Posterior cingulate gyrus (tissue), 11 donors: ENCODE data around the gene DISC1.
"Not testable (repeated sequence)": the region's sequence is repeated elsewhere in the genome, so short reads cannot be mapped to it uniquely, and the experiment has no call there.

Experiments
- DNase-seq, 10 donors: peaks; one replicate each; pipeline versions ENCODE4 v3.0.0 to v3.0.0-alpha.2; 2020 to 2021; ENCODE audit warnings: mixed read lengths in 3 of 10
- intact Hi-C: fragments of 100-400 bp; cut with DNase I; formaldehyde crosslinking; loops from one replicate; pipeline ENCODE4 v1.15.1; 2023

The DISC1 gene

DNA sequence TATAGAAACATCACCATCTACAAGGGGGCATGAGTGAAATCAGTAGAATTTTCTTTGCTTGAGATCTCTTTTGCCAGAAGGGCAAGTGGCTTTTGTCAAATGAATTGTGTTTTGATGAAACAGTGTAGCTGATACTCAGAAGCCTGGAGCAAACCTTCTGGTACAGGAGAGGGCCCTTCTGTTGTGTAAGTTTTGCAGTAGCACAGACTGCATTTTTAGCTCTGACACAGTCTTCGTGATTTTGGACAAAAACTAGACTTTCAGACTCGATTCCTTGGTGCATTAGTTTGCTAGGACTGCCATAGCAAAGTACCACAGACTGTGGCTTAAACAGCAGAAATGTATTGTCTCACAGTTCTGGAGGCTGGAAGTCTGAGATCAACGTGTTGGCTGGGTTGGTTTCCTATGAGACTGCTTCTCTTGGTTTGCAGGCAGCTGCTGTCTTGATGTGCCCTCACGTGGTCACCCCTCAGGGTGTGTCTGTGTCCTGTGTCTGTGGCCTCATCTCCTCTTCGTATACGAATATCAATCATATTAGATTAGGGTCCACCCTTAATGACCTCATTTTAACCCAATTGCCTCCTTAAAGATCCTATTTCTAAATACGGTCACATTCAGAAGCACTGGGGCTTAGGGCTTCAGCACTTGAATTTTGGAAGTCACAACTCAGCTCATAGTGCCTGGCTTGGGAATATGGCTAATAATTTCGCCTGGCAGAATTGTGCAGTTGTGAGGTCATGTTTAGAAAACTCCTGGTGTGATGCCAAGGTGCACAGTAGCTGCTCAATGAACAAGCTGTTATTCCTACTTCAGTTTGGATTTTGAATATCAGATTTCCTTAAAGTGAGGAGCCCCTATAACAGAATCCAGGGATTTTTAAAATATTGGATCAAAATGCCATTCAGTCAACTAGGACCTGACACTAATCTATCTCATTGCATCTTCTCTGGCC is 21.2 kb upstream of the DISC1 start:
- intact Hi-C loops: no loop called here
- DNase-seq: no peak

DNA sequence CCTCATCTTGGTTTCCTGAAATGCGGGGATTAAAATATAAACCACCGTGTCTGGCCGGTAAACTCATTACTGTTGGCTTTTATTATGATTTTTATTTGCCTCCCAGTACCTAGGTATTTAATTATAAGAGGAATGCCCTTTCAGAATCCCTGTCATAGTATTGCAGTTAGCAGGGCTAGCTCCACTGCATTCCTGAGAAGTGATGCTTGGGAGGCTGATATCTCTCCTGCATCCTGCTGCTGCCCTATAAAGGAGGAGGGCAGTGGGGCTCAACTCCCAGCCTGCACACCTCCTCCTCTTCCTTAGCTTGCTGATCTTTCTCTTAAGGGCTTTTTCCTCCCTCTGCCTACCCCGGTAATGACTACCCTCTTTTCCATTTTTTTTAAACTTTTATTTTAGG is 19.9 kb upstream of the DISC1 start:
- intact Hi-C loops: no loop called here
- DNase-seq: no peak

DNA sequence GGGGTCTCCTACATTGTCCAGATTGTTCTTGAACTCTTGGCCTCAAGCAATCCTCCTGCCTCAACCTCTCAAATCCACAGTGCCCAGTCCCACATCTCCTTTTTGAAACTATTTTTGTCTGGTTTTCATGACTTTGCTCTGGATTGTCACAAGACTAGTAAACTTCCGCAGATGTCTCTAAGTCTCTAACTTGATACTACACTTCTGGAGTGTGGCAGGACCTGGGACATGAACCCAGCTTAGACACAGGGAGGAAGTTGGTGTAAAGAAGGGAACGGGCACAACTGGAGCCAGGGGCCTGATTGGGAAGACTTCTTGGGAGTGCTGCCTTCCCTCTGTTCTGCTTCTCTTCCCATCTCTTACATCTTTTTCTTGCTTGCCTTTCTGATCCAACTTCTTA is 16.2 kb upstream of the DISC1 start:
- intact Hi-C loops: no loop called here
- DNase-seq: no peak

DNA sequence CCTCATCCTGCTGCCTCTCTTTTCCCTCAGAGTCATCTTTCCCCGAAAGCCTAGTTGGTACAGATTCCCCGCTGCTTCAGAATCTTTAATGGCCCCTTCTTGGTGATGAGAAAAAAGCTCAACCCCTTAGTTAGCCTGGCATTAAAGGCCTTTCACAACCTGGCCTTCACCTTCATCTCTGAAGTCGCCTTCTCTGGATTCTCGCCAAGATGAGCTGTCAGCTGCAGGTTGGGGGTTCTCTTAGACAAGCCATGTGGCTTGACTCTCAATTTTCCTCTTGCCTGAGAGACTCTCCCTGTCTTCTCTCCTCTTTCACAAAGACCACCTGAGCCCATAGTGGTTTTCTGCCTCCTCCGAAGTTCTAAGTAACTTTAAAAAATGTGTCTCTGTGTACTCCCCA is 15.5 kb upstream of the DISC1 start:
- no peak for DNase-seq
- intact Hi-C loops: no loop called here

DNA sequence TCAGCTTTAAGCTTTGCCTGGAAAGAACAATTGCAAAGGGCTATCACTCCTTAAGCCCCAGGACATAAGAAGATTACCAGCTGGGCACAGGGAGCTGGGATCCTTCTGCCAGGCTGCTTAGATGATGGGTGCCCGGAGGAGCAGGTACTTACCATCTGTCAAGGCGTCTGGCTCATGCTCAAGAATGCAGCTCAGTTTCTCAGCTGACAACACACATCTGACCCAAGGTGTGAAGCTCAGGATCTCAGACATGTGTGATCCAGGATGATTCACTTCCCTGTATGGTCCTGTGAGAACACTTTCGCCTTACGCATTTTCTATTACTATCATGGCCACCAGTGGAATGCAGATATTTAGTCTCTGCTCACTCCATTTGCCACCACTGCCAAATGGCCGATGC is 14.7 kb upstream of the DISC1 start:
- intact Hi-C loops: no loop called here
- DNase-seq: no peak

DNA sequence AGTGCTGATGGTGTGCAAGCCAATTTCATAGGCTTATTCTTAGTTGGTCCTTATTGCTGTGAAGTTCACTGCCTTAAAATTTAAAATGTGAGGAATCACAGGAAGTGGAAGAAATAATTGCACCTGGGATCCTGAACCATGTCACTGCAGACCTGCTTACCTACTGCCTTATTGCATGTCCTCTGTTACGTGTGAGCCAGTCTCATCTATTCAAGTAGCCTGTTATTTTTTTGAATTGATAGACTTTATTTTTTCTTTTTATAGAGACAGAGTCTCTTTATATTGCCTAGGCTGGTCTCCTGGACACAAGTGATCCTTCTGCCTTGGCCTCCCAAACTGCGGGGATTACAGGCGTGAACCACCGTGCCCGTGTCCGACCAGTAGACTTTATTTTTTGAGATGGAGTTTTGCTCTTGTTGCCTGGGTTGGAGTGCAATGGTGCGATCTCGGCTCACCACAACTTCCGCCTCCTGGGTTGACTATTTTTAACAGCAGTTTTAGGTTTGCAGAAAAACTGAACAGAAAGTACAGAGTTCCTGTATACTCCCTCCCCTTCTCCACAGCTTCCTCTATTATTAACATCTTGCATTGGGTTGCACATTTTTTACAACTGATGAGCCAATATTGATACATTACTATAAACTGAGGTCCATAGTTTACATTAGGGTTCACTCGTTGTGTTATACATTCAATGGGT is 14.0 kb upstream of the DISC1 start:
- no peak for DNase-seq

DNA sequence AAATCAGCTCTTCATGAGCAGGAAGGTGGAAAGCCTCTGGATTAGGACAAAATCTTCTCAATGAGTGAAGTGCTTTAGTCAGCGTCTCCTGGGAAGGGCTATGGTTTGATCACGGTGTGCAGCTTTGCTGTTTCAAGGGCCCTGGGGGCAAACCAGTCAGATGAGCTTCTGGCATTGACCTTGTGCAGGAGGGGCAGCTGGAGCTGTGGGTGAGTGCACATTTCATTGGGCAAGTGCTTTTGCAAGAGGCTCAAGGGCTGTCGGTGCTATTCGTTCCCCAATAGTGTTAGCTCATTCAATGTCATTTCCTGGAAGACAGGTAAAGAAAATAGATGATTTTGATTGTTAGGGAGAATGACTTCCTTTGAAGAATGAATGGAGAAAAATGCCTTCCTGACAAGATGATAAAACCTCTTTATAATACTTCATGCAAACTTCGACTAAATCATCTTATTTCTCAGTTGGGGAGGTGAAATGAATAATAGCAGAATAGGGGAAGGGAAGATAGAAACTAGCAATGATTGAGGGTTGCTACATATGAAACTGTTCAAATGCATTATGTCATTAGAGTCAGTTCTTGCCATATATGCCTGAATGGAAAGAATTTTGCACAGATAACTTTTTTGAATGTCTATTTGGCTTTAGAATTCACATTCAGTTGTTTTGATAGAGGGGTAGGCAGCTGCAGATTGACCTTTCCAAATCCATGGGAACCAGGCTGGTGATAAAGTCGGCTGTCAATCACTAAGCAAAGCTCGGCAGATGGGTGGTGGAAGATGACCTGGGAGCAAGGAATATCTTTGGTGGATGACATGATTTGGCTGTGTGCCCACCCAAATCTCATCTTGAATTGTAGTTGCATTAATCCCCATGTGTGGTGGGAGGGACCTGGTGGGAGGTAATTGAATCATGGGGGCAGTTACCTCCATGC is 12.9 kb upstream of the DISC1 start:
- DNase-seq: no peak
- intact Hi-C loops: no loop called here

More for the DNA sequence above, 14.0 kb upstream of the DISC1 start:
- intact Hi-C loops: no loop called here

DNA sequence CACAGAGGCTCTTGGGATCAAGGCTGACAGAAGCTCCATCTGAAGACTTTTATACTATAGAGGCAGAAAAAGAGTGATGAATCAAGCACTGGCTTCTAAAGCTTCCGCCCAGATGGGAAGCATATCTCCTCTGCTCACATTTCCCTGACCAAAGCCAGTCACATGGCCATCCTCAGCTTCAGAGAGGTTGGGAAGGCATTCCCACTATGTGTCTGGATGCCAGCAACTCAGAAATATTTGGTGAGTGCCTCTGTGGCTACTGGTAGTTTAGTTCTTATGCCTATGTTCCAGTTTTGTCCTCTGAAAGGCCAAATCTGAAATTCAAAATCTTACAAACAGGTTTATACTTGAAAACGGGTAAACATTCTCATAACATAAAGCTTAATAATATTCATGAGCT is 9.9 kb upstream of the DISC1 start:
- intact Hi-C loops: no loop called here
- no peak for DNase-seq

DNA sequence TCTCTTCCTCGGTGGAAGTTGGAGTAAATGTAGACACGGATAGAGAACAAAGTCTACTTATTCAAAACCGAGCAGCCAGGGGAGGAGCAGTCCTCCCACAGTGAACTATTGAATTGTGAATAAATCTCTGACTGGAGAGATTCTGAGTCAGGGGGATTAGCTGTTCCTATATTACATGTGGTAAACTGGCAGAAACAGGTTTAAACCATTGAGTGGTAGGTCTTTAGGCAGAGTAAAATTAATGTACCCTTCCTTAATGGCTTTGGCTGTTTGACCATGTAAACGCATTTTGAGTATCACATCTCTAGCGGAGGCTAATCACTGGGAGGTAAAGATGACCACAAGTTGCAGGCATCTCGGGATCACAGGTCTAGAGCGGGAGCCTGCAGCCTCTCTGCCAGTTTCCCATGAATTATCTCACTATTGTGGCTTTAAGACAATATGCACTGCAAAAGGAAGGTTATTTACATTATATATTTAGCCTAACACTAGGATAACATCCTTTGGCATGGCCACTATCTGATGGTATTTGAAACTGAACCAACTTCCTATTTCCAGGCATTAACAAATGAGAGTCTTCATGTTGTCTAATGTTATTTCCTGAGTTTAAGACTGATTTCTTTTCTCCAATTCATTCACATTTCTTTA is 7.9 kb upstream of the DISC1 start:
- no peak for DNase-seq
- intact Hi-C loops: no loop called here

DNA sequence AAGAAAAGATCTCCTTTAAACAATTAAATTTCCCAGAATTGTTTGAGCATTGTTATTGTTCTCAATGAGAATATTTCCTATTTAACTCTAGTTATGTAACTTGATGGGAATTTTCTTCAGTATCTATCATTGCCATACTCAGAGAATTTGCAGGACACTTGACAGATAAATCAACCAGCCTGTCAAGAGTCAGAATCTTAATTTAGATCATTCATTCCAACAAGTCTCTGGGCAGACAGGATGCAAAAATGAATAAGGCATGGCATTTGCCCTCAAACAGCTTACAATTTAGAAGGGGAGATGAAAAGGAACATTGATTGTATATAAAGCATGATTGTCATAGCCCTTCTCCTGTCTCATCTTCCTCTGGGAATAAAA is 7.3 kb upstream of the DISC1 start:
- intact Hi-C loops: no loop called here
- DNase-seq: no peak

DNA sequence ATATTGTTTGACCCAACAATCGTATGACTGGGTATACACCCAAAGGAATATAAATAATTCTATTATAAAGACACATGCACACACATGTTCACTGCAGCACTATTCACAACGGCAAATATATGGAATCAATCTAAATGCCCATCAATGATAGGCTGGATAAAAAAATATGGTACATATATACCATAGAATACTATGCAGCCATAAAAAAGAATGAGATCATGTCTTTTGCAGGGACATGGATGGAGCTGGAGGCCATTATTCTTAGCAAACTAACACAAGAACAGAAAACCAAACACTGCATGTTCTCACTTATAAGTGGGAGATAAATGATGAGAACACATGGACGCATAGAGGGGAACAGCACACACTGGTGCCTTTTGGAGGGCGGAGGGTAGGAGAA is 1.5 kb upstream of the DISC1 start:
- DNase-seq: not testable (repeated sequence)
- intact Hi-C loops: loop anchor here (10.0 kb wide), 1 partner anchor 70 kb away; no protein-coding TSS in a partner anchor

DNA sequence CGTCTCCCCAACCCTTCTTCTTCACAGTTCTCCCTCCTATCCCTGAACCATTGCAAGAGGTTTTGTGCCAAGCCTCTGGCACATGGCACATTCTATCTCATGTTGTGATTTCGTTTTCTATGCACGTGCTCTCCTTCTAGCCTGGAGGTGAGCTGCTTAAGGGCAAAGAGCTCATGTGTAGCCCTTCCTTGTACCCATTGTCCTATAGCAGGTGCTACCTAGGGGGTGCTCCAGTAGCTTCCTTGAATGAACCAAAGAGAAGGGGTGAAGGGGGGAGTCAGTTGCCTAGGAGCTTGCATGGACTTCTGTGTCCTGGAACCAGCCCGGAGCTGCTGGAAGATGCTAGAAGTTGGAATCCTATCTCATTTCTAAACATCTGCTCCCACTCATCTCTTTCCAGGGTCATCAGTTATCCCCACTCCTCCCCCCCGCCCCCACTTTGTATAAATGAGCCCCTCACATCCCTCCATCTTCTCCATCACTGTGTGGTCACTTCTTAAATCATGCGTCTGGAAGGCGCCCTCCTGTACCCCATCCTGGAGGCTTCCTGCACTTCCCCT is 535 bp upstream of the DISC1 start:
- intact Hi-C loops: loop anchor here (10.0 kb wide), 1 partner anchor 69 kb away; no protein-coding TSS in a partner anchor
- DNase-seq: no peak

DNA sequence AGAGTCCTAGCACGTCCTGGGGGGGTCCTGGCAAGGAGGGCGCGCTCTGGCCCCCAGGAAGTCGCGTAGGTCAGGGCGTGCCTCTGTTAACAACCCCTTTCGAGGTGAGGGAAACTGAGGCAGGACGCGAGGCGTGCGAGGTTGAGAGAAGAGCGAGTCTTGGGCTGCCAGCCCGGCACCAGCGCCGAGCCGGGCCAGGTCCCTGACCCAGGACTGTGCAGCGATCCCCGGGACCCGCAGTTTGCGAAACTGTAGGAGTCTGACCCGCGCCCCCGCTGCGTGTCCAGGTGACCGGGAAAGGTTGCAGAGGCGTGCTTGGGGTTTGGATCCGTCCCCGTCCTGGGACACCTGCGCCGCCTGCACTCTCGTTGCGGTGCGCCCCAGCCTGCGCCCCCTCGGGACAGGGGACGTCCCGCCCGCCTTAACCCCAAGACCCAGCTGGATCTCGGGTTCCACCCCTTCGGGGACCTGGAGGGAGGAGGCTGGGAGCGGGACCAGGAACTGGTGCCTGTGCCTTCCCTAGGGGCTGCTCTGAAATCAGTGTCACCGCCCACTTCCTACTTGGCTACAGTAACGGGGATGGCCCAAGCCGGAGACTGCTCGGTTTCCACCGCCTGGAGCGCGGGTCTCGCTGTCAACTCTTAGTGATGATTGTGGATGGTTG is 493 bp downstream of the DISC1 start:
- intact Hi-C loops: loop anchor here (10.0 kb wide), 1 partner anchor 68 kb away; no protein-coding TSS in a partner anchor
- peak in 7 of 10 donors; percentile 33 to 90 (median 44) for DNase-seq

DNA sequence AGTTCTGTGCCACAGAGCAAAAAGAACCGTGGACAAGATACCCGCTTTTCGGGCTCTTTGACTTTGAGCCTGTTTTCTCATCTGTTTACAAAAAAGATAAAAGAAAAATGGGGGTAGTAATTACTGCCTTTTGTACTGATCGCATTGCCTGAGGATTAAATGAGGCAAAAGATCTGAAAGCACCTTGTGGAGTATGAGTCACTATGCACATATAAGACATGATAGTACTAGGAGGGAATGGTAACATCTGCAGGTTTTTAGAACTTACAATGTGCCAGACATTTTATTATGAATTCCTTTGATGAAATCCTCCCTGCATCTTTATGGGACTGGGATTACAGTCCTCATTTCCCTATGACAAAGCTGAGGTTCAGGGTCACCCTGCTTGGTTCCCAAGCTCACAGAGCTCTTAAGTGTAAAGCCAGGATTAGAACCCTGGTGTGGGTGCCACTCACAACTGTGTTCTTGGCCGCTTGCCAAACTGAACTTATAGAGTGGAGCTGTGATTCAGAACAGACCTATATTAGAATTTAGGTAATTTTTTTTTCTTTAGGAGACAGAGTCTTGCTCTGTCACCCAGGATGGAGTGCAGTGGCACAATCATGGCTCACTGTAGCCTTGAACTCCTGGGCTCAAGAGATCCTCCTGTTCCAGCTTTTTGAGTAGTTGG is 1.8 kb downstream of the DISC1 start:
- intact Hi-C loops: loop anchor here (10.0 kb wide), 1 partner anchor 66 kb away; no protein-coding TSS in a partner anchor
- DNase-seq: no peak

DNA sequence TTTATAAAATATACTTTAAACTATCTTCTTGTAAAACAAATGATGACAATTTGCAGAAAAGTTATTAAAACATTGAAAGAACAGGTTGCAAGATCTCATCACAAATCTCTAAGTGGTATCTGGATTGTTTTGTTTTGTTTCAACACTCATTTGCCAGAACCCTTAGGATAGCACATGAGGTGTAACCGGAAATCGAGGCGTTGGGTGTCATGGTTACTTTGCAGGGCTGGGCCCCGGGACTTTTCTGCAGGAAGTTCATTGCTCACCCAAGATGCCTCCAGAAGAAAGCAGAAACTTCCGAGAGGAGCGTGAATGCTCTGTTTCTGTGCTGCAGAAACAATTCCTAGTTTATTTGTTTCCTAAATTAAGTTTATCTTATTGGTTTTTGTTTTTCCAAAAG is 2.5 kb downstream of the DISC1 start:
- DNase-seq: peak in 1 of 10 donors; percentile 74
- intact Hi-C loops: loop anchor here (10.0 kb wide), 1 partner anchor 66 kb away; no protein-coding TSS in a partner anchor

DNA sequence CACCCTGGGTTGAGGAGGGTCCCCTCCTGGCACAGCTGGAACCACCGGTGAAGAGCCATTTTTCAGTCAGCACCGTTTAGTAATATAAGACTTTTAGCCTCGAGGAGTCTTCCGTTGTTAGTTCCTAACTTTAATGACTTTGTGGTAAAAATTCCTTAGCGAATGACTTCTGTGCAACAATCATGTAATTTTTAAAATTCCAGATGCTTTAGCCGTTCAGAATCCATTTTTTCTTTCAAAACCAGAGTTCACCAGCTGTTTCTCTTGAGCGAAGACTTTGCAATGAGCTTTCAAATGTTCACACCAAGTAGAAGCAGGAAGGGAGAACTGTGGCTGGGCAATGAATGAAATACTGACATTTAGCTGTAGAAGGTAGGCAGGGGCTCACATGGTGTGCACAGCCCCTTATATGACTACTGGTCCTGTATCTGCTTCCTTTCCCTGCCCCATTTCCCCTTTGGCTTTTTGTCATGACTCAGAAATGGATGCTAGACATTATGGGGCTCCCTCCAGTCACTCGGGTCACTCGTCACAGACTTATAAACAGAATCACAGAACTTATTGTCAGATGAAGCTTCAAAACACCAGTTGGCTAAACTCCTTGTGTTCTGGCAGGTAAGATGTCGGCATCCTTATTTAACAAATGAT is 4.1 kb downstream of the DISC1 start:
- no peak for DNase-seq
- intact Hi-C loops: no loop called here

DNA sequence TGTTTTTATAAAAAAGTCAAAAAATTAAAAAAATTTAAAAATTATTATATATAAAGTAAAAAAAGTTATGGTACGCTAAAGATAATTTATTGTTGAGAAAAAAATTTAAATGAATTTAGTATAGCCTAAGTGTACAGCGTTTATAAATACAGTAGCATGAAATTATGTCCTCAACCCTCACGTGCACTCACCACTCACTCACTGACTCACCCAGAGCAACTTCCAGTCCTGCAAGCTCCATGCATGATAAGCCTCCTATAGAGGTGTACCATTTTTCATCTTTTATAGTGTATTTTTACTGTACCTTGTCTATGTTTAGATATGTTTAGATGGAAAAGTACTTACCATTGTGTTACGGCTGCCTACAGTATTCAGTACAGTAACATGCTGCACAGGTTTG is 5.1 kb downstream of the DISC1 start:
- intact Hi-C loops: no loop called here
- DNase-seq: no peak

DNA sequence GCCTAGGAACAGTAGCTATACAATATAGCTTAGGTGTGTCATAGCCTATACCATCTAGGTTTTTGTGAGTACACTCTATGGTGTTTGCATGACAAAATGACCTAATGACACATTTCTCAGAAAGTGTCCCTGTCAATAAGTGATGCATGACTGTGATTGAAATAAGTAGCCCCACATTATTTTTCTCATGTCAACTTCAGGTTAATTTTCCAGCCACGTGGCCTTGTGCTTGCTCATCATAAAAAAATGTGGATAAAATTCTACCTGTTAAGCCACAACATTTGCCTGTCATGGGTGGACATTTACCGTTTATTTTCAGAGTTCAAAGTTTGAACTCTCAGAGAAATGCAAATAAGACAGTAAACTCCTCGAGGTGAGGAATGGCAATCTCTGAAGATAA is 5.5 kb downstream of the DISC1 start:
- no peak for DNase-seq
- intact Hi-C loops: no loop called here
